ENCODE measurements around the gene DUS1L. TPM values are rescaled to one million over a fixed set of nuclear protein-coding genes. Genes with fewer than 3 reads are reported as not detected.

The DUS1L gene
- 72.4 TPM for total RNA-seq

- H3K9me3 ChIP-seq: no peaks in the 10 kb centered on the region
- no peak for DNase-seq (ENCODE audit: extremely low spot score in 2 of 2)
- TF ChIP-seq POLR2AphosphoS5 (IDR thresholded peaks at IDR 0.05; ENCODE audit: insufficient read depth in 1 of 2, low read depth in 1 of 2) (peak in 1 of 2 donors; percentile 64), POLR2A (IDR thresholded peaks at IDR 0.05) (peak in 1 of 2 donors; percentile 20), CTCF (IDR thresholded peaks at IDR 0.05) (no peak)
- intact Hi-C loops (cut with DNase I): no loop called here
- peak within 1 kb of the TSS; percentile 81 to 92 for H3K4me3 ChIP-seq
- peak within 1 kb of the TSS; percentile 94 for H3K27ac ChIP-seq
- H3K4me1 ChIP-seq: peaks cover 30% of the 10 kb centered on the region
- peaks cover 0 to 27% of the 10 kb centered on the region in 2 donors for H3K36me3 ChIP-seq
- H3K27me3 ChIP-seq: no peaks in the 10 kb centered on the region
Measured at GRCh38 chr17:82065638-82066303, at the start of gene DUS1L. TSS of gene DUS1L (minus strand) at chr17:82065804. CDS start at chr17:82065059, 745 bp downstream.

DNA sequence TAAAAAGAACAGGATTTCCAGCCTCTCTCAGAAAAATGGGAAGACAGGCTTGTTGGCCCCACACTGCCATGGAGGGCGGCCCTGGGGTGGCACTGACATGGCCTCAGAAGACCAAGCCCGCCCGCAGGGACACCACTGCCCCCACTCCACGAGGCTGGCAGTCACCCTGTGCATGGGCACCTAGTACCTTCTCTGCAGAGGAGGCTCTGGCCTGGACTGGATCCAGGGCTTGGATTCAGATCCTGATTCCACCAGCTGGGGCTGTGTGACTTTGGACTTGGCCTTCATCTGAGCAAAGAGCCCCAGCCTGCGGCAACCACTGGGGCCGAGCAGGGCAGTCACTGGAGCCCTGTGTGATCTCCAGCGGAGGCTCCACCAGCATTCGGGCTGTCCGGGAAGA lies 49.3 kb upstream of the DUS1L start:
- Histone ChIP-seq H3K9me3 (no peaks in the 10 kb centered on the region), H3K4me1 (no peaks in the 10 kb centered on the region), H3K36me3 (no peaks in the 10 kb centered on the region), H3K27me3 (no peaks in the 10 kb centered on the region), H3K4me3 (no peak overlapping the region), H3K27ac (no peak overlapping the region)
- intact Hi-C loops (cut with DNase I): no loop called here
- TF ChIP-seq POLR2A (IDR thresholded peaks at IDR 0.05) (no peak), POLR2AphosphoS5 (IDR thresholded peaks at IDR 0.05; ENCODE audit: insufficient read depth in 1 of 2, low read depth in 1 of 2) (no peak), CTCF (IDR thresholded peaks at IDR 0.05) (no peak)
- DNase-seq (ENCODE audit: extremely low spot score in 2 of 2): no peak

GRCh38 chr17:82114447-82114846 lies 48.8 kb upstream of the DUS1L start:
- Histone ChIP-seq H3K36me3 (no peaks in the 10 kb centered on the region), H3K9me3 (no peaks in the 10 kb centered on the region), H3K27me3 (no peaks in the 10 kb centered on the region), H3K4me1 (no peaks in the 10 kb centered on the region), H3K27ac (no peak overlapping the region), H3K4me3 (no peak overlapping the region)
- no peak for DNase-seq (ENCODE audit: extremely low spot score in 2 of 2)
- no peak for TF ChIP-seq POLR2A (IDR thresholded peaks at IDR 0.05)
- TF ChIP-seq POLR2AphosphoS5 (IDR thresholded peaks at IDR 0.05; ENCODE audit: insufficient read depth in 1 of 2, low read depth in 1 of 2): no peak
- no peak for TF ChIP-seq CTCF (IDR thresholded peaks at IDR 0.05)
- intact Hi-C loops (cut with DNase I): no loop called here

- no peaks in the 10 kb centered on the region for H3K36me3 ChIP-seq
- no peak overlapping the region for H3K27ac ChIP-seq
- no peaks in the 10 kb centered on the region for H3K9me3 ChIP-seq
- intact Hi-C loops (cut with DNase I): no loop called here
- no peaks in the 10 kb centered on the region for H3K4me1 ChIP-seq
- H3K4me3 ChIP-seq: no peak overlapping the region
- TF ChIP-seq CTCF (IDR thresholded peaks at IDR 0.05): no peak
- TF ChIP-seq POLR2AphosphoS5 (IDR thresholded peaks at IDR 0.05; ENCODE audit: insufficient read depth in 1 of 2, low read depth in 1 of 2): no peak
- TF ChIP-seq POLR2A (IDR thresholded peaks at IDR 0.05): no peak
- no peaks in the 10 kb centered on the region for H3K27me3 ChIP-seq
- no peak for DNase-seq (ENCODE audit: extremely low spot score in 2 of 2)
Measured at GRCh38 chr17:82113941-82114340, 48.3 kb upstream of the DUS1L start.

GRCh38 chr17:82113422-82113821 lies 47.8 kb upstream of the DUS1L start:
- intact Hi-C loops (cut with DNase I): no loop called here
- Histone ChIP-seq H3K4me3 (no peak overlapping the region), H3K36me3 (no peaks in the 10 kb centered on the region), H3K27me3 (no peaks in the 10 kb centered on the region), H3K27ac (no peak overlapping the region), H3K4me1 (no peaks in the 10 kb centered on the region), H3K9me3 (no peaks in the 10 kb centered on the region)
- DNase-seq (ENCODE audit: extremely low spot score in 2 of 2): no peak
- TF ChIP-seq POLR2AphosphoS5 (IDR thresholded peaks at IDR 0.05; ENCODE audit: insufficient read depth in 1 of 2, low read depth in 1 of 2) (no peak), POLR2A (IDR thresholded peaks at IDR 0.05) (no peak), CTCF (IDR thresholded peaks at IDR 0.05) (no peak)
